Vagina (tissue), 2 donors: ENCODE data around the gene ZNF555. TPM values are rescaled to one million over a fixed set of nuclear protein-coding genes. Genes with fewer than 3 reads are reported as not detected.
"Not testable (repeated sequence)": the region's sequence is repeated elsewhere in the genome, so short reads cannot be mapped to it uniquely, and the experiment has no call there.

Source experiments
- DNase-seq, 2 donors: peaks; one replicate each; pipeline ENCODE4 v3.0.0-alpha.2; 2017; ENCODE audit errors: extremely low spot score in 2 of 2
- H3K27ac ChIP-seq: fragments of 200-600 bp; sonication (generic); one replicate; pipeline ENCODE4 v1.5.1; 2019
- H3K27me3 ChIP-seq: fragments of 200-600 bp; sonication (generic); one replicate; pipeline ENCODE4 v1.5.1; 2019
- H3K36me3 ChIP-seq, 2 donors: fragments of 200-600 bp; sonication (generic); one replicate each; pipeline ENCODE4 v1.5.1; 2017 to 2019
- H3K4me1 ChIP-seq: fragments of 200-600 bp; sonication (generic); one replicate; pipeline ENCODE4 v1.5.1; 2019
- H3K4me3 ChIP-seq, 2 donors: fragments of 200-600 bp; sonication (generic); 1 replicate in 1 of 2; 2 replicates in 1 of 2; pipeline ENCODE4 v1.5.1; 2016 to 2019
- H3K9me3 ChIP-seq: fragments of 200-600 bp; sonication (generic); one replicate; pipeline ENCODE4 v1.5.1; 2019
- CTCF ChIP-seq, 3 experiments: fragments of 450-650 bp in 2 of 3; fragments of 200-600 bp in 1 of 3; sonication (generic) in 1 of 3; IDR thresholded peaks; one replicate each; pipeline ENCODE4 v1.5.1; 2017 to 2019; ENCODE audit warnings: antibody characterized with exemption in 3 of 3, mild to moderate bottlenecking in 2 of 3, moderate library complexity in 2 of 3
- POLR2A ChIP-seq, 2 donors: fragments of 450-650 bp; IDR thresholded peaks; one replicate each; pipeline ENCODE4 v1.6.1; 2017; ENCODE audit warnings: antibody characterized with exemption in 2 of 2, mild to moderate bottlenecking in 2 of 2, moderate library complexity in 2 of 2
- POLR2AphosphoS5 ChIP-seq, 2 donors: sonication (generic); formaldehyde crosslinking; IDR thresholded peaks; one replicate each; pipeline ENCODE4 v1.9.0; 2017; ENCODE audit warnings: antibody characterized with exemption in 2 of 2, mild to moderate bottlenecking in 2 of 2, low read depth in 1 of 2; ENCODE audit not compliant: insufficient read depth in 1 of 2
- intact Hi-C: fragments of 100-400 bp; cut with DNase I; formaldehyde crosslinking; loops from one replicate; pipeline ENCODE4 v1.15.1; 2023
- total RNA-seq: library from RNA; depleted of rRNA; stranded (reverse); fragments of >200 nt; gene quantifications from one replicate; pipeline ENCODE4 v1.2.3, GENCODE V29; 2016

Gene ZNF555
- total RNA-seq, 1 donor from 2014 or later, result 3.7 TPM

GRCh38 chr19:2867025-2867991, 26.0 kb downstream of the ZNF555 start, which contains the start of gene ZNF556:
Gene ZNF556, plus strand, starts transcription at chr19:2867335. Its CDS starts 87 bp downstream, at chr19:2867422.
- TF ChIP-seq POLR2A (IDR thresholded peaks at IDR 0.05), result no peak
- TF ChIP-seq CTCF (IDR thresholded peaks at IDR 0.05), result no peak
- no peak for TF ChIP-seq POLR2AphosphoS5 (IDR thresholded peaks at IDR 0.05; ENCODE audit: insufficient read depth in 1 of 2, low read depth in 1 of 2)
- Histone ChIP-seq H3K4me1 (no peaks in the 10 kb centered on the region), H3K27ac (no peak within 1 kb of the TSS), H3K4me3 (no peak within 1 kb of the TSS), H3K9me3 (no peaks in the 10 kb centered on the region), H3K36me3 (no peaks in the 10 kb centered on the region), H3K27me3 (no peaks in the 10 kb centered on the region)
- DNase-seq, result no peak
- intact Hi-C loops, result no loop called here

- Histone ChIP-seq H3K9me3 (no peaks in the 10 kb centered on the region), H3K4me1 (no peaks in the 10 kb centered on the region), H3K4me3 (no peak overlapping the region), H3K27ac (no peak overlapping the region), H3K27me3 (no peaks in the 10 kb centered on the region), H3K36me3 (no peaks in the 10 kb centered on the region)
- TF ChIP-seq POLR2AphosphoS5 (IDR thresholded peaks at IDR 0.05; ENCODE audit: insufficient read depth in 1 of 2, low read depth in 1 of 2) (no peak), CTCF (IDR thresholded peaks at IDR 0.05) (no peak), POLR2A (IDR thresholded peaks at IDR 0.05) (no peak)
- DNase-seq, result no peak
- intact Hi-C loops, result no loop called here
Measured at GRCh38 chr19:2869618-2870017, 28.3 kb downstream of the ZNF555 start.

GRCh38 chr19:2872175-2872574, 30.9 kb downstream of the ZNF555 start:
- DNase-seq, H3K27ac ChIP-seq, H3K4me3 ChIP-seq, intact Hi-C loops, H3K36me3 ChIP-seq, H3K27me3 ChIP-seq, H3K9me3 ChIP-seq, H3K4me1 ChIP-seq: not testable (repeated sequence)

- intact Hi-C loops, result no loop called here
- Histone ChIP-seq H3K27me3 (no peaks in the 10 kb centered on the region), H3K9me3 (peaks cover 24% of the 10 kb centered on the region), H3K4me3 (no peak overlapping the region), H3K4me1 (no peaks in the 10 kb centered on the region), H3K27ac (no peak overlapping the region), H3K36me3 (no peaks in the 10 kb centered on the region)
- TF ChIP-seq CTCF (IDR thresholded peaks at IDR 0.05) (no peak), POLR2AphosphoS5 (IDR thresholded peaks at IDR 0.05; ENCODE audit: insufficient read depth in 1 of 2, low read depth in 1 of 2) (no peak), POLR2A (IDR thresholded peaks at IDR 0.05) (no peak)
- DNase-seq, result no peak
Measured at GRCh38 chr19:2877398-2878331, 36.4 kb downstream of the ZNF555 start.

- H3K27ac ChIP-seq, result no peak overlapping the region
- TF ChIP-seq POLR2A (IDR thresholded peaks at IDR 0.05) (no peak), CTCF (IDR thresholded peaks at IDR 0.05) (no peak), POLR2AphosphoS5 (IDR thresholded peaks at IDR 0.05; ENCODE audit: insufficient read depth in 1 of 2, low read depth in 1 of 2) (no peak)
- H3K36me3 ChIP-seq, result no peaks in the 10 kb centered on the region
- no peak overlapping the region for H3K4me3 ChIP-seq
- intact Hi-C loops, result no loop called here
- peaks cover 5% of the 10 kb centered on the region for H3K4me1 ChIP-seq
- peaks cover 5% of the 10 kb centered on the region for H3K9me3 ChIP-seq
- DNase-seq, result no peak
- no peaks in the 10 kb centered on the region for H3K27me3 ChIP-seq
Measured at GRCh38 chr19:2883686-2884439, 42.6 kb downstream of the ZNF555 start.
